ENCODE data around the gene INS.

GRCh38 chr11:2129308-2129698 is 31.7 kb downstream of the INS start:
- TF ChIP-seq CTCF (IDR thresholded peaks at IDR 0.05; ENCODE audit: insufficient read depth, low read length, poor library complexity, severe bottlenecking) = no peak
- no peak for TF ChIP-seq EZH2phosphoT487 (conservative IDR thresholded peaks at IDR 0.05; ENCODE audit: low read length)

All from SU-DHL-6 (cell line).